ENCODE data around the gene PRPF8.

DNA sequence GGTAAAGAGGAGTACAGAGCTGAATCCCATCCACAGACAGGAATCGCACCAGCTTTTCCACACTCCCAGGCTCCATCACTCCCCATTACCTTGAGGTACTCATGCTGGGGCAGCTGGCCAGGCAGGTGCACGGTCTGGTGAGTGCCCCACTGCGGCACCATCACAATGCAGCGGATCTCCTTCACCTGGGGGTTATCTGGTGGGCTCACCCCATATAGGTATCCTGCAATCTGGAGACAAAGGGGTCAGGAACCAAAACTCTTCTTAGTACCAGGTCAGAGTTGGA is 33.2 kb downstream of the PRPF8 start:
- TF ChIP-seq EZH2 (IDR thresholded peaks at IDR 0.05; ENCODE audit: low read length, unreplicated experiment) (no peak), CTCF (conservative IDR thresholded peaks at IDR 0.05; ENCODE audit: low read depth, low read length) (no peak), EZH2phosphoT487 (IDR thresholded peaks at IDR 0.05; ENCODE audit: borderline replicate concordance, low read length) (no peak)

All from PC-3 (cell line).